NK-92 treated with Interleukin-12 subunit alpha and Interleukin-12 subunit beta, amount 100 ng/mL, for 24 hours (cell line): ENCODE data around the gene ACACB.

Source experiments
- DNase-seq: peaks from one replicate; lab custom pipeline; 2025; lab: John Stamatoyannopoulos, UW

Gene ACACB

DNA sequence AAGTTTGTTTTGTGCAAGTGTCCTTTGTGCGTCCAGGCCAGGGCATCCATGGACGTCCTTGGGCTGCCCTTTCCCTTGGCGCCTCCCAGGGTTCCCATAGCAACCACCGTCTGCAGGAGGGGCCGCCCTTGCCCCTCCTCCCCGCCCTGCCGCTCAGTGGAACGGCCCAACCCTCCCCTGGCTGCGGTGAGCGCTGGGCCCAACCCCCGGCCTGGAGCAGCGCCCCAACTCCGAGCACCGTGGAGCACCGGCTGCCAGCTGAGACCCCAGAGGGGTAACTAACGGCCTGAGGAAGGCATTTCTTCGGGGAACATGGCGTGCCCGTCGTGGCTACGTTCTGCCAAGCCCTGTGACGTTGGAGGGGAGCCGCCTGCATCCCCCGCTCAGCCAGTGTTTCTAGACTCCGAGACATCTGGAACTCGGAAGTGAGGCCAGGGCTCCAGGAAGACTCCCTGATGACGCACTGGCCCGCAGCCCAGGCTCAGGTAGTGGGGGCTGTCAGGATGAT, 5.3 kb upstream of the ACACB start:
- DNase-seq = no peak

DNA sequence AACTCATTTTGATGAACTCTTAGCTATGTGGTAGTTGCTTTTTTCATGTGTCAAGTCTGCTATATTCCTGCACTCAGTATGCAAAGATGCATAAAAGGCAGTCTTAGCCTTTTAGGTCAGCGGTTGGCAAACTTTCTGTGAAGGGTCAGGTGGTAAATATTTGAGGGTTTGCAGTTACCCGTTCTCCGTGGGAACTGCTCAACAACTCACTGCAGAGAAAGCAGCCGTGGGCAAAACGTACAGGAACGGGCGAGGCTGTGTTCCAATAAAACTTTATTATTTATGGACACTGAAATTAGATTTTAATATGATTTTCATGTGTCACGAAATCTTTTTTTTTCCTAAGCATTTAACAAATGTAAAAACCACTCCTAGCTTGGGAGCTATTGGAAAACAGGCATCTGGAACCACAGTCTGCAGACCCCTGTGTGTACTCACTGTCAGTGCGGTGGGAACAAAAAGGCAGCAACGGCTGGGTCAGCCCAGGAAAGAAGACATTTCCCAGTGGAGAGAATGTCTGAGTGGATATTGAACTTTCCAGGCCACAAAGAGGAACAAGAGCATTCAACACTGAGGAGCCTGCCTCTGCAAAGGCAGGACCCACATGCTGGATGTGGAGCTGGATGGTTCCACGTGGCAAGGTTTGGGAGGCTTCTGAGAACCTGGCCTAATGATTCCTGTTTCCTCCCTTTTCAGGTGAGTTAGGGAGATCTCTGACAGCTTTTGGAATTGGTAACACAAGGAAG, 3.5 kb upstream of the ACACB start:
- no peak for DNase-seq

GRCh38 chr12:109113661-109114321, 2.6 kb upstream of the ACACB start:
- DNase-seq = no peak

DNA sequence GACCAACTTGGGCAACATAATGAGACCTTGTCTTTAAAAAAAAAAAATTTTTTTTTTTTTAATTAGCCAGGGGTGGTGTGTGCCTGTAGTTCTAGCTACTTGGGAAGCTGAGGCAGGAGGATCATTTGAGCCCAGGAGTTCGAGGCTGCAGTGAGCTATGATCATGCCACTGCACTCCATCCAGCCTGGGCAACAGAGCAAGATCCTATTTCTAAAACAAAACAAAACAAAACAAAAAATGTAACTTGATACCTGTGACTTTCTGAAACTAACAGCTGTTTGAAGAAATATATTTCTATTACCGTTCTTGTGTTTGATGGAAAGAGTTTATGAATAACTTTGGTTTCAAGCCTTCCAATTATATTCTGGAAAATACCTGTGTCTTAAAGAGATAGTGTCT, 1.7 kb upstream of the ACACB start:
- DNase-seq = no peak

- no peak for DNase-seq
These were observed 1.0 kb upstream of the ACACB start for GRCh38 chr12:109115404-109115757.

DNA sequence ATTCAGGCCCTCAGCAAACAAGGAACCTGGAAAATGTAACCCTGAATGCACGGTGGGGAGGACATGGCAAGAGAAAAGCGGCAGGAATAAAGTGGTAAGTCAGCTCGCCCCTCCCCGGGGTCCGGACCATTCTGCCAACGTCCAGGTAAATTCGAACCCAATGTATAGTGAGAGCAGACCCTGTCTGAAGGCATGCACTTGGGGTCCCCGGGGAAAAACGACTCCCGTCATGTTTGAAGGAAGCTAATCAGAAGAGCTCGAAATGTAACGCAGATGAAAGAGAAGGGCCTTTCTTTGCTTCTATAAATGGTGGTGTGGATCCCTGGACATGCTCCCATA, 193 bp downstream of the ACACB start:
- no peak for DNase-seq

- DNase-seq = no peak
These were observed 3.7 kb downstream of the ACACB start for GRCh38 chr12:109120095-109120494.

GRCh38 chr12:109120557-109120956, 4.2 kb downstream of the ACACB start:
- no peak for DNase-seq

GRCh38 chr12:109121346-109121880, 5.0 kb downstream of the ACACB start:
- no peak for DNase-seq

- no peak for DNase-seq
These were observed 8.7 kb downstream of the ACACB start for GRCh38 chr12:109124878-109125648.

- no peak for DNase-seq
These were observed 9.4 kb downstream of the ACACB start for GRCh38 chr12:109125791-109126190.

DNA sequence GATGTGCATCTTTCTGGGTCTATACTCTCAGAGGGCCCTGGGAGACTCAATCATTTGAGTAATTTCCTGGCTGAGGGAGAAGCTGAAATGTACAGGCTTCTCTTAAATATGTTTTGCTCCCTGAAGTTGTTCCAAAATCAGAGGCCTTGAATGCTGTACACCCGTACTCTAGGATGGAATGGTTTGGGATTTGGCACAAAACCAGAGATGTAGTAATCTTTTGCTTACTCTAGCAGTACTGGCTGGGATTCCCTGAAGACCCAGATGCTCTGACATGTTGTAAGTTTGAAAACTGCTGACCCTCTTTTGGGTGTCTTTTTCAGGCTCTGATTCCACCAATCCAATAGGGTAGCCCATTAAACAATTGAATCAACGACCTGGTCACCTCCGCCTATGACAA, 10.4 kb downstream of the ACACB start:
- DNase-seq = no peak

DNA sequence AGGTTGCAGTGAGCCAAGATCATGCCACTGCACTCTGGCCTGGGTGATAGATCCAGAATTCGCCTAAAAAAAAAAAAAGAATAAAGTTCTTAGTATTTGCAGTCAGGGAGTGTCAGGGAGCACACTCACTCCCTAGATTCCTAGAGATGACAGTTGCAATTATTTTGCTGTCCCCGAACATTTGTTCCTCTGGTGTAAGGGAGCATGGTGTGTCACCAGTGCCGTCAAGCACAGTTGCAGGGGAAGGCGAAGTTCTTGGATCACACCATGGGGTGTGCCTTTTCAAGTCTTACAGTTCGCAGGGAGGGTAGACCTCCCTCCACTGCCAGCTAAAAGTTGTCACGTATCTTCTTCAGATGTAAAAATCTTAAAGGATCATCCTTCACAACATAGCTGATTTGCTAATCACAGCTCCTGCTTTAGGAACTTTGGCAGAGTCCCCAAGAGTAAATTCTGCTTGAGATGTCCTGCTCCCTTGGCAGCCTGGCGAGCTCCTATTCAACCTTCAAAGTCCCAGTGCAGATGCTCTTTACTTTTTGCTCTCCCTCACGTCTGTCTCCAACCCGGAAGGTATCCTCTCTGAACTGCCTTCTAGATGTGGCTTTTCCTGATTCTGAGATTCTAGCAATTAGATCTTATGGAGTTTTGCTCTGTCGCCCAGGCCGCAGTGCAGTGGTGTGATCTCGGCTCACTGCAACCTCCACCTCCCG, 11.3 kb downstream of the ACACB start:
- DNase-seq = no peak

DNA sequence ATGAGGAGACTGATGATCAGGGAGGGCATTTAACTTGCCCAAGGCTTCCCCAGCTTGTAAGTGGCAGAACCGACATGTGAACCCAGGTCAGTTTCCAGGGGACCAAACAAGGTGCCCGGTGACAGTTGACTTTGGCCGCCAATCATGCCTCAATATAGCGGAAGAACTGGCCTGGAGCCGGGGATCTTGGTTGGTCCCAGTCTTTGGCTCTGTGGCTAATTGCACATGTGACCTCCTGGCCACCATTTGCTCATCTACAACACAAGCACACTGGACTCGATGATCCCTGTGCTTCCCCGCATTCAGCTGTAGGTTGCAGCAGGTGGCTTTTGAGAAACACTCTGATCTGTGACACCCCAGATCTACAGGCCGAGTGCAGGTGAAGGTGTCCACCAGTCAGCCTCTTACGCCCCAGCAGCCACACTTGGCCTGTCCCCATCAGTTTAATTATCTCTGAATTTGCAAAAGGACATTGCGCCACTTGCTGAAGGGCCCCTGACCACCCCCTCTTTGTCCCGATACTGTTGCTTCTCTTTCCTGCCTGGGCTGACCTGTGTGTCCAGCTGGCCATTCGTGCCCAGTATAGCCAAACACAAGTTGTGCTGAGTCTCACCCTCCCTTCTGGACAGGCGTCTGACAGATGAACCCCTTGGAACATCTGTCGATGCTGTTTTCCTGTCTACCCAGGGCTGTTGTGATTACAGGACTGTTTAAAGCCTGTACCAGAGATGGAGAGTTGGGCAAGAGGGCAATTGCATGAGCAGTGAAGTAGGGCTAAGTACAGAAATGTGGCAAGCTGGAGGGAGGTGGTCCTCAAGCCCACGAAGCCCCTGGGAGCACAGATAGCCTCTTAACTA, 14.1 kb downstream of the ACACB start:
- no peak for DNase-seq

GRCh38 chr12:109131154-109132050, 15.0 kb downstream of the ACACB start:
- DNase-seq = no peak

GRCh38 chr12:109134186-109134917, 18.0 kb downstream of the ACACB start:
- DNase-seq = no peak

DNA sequence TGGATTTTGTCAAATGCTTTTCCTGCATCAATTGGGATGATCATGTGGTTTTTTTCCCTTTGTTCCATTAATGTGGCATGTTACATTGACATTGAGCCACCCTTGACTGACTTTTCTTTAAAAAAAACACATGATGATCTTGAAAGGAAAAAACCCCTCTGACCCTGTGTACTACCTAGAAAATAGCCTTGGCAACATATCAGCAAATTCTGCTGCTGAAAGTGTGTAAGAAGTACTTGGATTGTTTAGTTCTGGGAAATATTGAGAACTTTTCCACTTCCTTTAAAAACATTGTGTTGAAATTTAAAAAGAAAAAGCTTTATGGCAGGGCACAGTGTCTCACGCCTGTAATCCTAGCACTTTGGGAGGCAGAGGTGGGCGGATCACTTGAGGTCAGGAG, 20.7 kb downstream of the ACACB start:
- no peak for DNase-seq

DNA sequence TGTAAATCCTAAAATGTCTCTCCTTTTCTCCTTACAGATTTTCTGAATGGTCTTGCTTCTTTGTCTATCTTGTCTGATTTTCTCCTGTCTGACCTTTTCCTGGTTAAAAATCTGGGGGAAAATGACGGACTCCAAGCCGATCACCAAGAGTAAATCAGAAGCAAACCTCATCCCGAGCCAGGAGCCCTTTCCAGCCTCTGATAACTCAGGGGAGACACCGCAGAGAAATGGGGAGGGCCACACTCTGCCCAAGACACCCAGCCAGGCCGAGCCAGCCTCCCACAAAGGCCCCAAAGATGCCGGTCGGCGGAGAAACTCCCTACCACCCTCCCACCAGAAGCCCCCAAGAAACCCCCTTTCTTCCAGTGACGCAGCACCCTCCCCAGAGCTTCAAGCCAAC, 23.0 kb downstream of the ACACB start:
- no peak for DNase-seq

DNA sequence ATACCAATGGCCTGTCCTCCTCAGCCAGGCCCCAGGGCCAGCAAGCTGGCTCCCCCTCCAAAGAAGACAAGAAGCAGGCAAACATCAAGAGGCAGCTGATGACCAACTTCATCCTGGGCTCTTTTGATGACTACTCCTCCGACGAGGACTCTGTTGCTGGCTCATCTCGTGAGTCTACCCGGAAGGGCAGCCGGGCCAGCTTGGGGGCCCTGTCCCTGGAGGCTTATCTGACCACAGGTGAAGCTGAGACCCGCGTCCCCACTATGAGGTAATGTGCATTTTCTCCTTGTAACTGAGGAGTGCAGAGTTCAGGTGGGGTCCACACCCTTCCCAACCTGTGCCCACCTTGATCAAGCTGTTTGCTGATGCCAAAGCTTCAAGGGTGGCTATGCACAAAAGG, 23.4 kb downstream of the ACACB start:
- no peak for DNase-seq
